ENCODE data around the gene SCOC.
"Not testable (repeated sequence)": the region's sequence is repeated elsewhere in the genome, so short reads cannot be mapped to it uniquely, and the experiment has no call there.

SCOC gene

DNA sequence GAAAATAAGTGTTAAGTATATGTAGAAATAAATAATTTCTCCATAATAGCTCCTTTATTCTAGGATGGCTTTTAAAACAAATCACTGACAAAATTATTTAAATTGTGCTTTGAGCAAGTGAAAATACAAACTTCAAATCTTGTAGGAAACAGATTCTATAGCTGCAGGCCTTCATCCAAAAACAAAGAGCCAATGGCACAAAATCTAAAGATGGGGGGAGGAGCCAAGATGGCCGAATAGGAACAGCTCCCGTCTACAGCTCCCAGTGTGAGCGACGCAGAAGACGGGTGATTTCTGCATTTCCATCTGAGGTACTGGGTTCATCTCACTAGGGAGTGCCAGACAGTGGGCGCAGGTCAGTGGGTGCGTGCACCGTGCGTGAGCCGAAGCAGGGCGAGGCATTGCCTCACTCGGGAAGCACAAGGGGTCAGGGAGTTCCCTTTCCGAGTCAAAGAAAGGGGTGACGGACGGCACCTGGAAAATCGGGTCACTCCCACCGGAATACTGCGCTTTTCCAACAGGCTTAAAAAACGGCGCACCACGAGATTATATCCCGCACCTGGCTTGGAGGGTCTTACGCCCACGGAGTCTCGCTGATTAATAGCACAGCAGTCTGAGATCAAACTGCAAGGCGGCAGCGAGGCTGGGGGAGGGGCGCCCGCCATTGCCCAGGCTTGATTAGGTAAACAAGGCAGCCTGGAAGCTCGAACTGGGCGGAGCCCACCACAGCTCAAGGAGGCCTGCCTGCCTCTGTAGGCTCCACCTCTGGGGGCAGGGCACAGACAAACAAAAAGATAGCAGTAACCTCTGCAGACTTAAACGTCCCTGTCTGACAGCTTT lies 39.9 kb downstream of the SCOC start:
- not testable (repeated sequence) for H3K36me3 ChIP-seq (ENCODE audit: control insufficient read depth in 1 of 2, insufficient read depth in 2 of 2, low read length in 2 of 2); H3K27ac ChIP-seq (ENCODE audit: low read length); H3K4me1 ChIP-seq (ENCODE audit: control insufficient read depth in 1 of 2, insufficient read depth in 2 of 2, low read length in 2 of 2); H3K4me3 ChIP-seq (ENCODE audit: low read depth in 1 of 2, low read length in 2 of 2); H3K27me3 ChIP-seq (ENCODE audit: low read depth, low read length); H3K9me3 ChIP-seq (ENCODE audit: control insufficient read depth in 1 of 2, low read length in 2 of 2)

DNA sequence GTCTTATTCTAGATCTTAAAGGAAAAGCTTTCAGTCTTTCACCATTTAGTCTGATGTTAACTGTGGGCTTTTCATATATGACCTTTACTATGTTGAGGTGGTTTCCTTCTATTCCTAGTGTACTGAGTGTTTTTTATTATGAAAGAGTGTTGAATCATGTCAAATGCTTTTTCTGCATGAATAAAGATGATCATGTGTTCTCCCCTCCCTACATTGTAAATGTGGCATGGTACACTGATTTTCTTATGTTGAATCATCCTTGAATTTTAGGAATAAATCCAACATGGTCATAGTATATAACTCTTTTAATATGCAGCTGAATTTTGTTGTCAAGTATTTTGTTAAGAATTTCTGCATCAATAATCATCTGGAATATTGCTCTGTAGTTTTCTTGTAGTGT lies 49.7 kb downstream of the SCOC start:
- peaks cover 0 to 12% of the 10 kb centered on the region in 2 donors for H3K4me1 ChIP-seq (ENCODE audit: control insufficient read depth in 1 of 2, insufficient read depth in 2 of 2, low read length in 2 of 2)
- no peaks in the 10 kb centered on the region for H3K9me3 ChIP-seq (ENCODE audit: control insufficient read depth in 1 of 2, low read length in 2 of 2)
- no peaks in the 10 kb centered on the region for H3K36me3 ChIP-seq (ENCODE audit: control insufficient read depth in 1 of 2, insufficient read depth in 2 of 2, low read length in 2 of 2)
- H3K27me3 ChIP-seq (ENCODE audit: low read depth, low read length) = no peaks in the 10 kb centered on the region
- no peak overlapping the region for H3K4me3 ChIP-seq (ENCODE audit: low read depth in 1 of 2, low read length in 2 of 2)
- no peak overlapping the region for H3K27ac ChIP-seq (ENCODE audit: low read length)

DNA sequence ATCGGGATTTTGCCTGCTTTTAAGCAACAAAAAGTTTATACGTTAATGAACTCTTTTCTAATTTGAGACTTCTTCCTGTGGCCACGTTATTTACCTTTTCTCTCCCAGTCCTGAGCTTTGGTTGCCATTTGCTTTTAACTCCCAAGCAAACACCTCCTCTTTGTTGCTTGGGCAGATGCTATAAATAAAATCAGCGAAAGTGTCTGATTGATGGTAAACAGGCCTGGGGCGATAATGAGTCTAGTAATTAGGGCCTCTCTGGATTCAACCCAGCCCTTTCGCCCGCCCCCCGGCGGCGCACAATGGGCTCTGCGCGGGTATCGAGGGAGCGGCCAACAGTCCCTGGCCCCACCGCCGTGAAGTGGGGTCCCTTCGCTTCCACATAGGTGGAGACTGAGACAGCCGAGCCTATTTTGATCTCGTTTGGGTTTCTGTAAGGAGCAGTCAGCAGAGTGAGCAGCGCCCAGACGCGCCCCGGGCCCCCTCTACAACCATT lies 53.2 kb downstream of the SCOC start:
- Histone ChIP-seq H3K4me1 (ENCODE audit: control insufficient read depth in 1 of 2, insufficient read depth in 2 of 2, low read length in 2 of 2) (peaks cover 0 to 13% of the 10 kb centered on the region in 2 donors), H3K36me3 (ENCODE audit: control insufficient read depth in 1 of 2, insufficient read depth in 2 of 2, low read length in 2 of 2) (no peaks in the 10 kb centered on the region), H3K4me3 (ENCODE audit: low read depth in 1 of 2, low read length in 2 of 2) (peak overlapping the region; percentile 77 to 93), H3K27ac (ENCODE audit: low read length) (no peak overlapping the region), H3K27me3 (ENCODE audit: low read depth, low read length) (no peaks in the 10 kb centered on the region), H3K9me3 (ENCODE audit: control insufficient read depth in 1 of 2, low read length in 2 of 2) (no peaks in the 10 kb centered on the region)

DNA sequence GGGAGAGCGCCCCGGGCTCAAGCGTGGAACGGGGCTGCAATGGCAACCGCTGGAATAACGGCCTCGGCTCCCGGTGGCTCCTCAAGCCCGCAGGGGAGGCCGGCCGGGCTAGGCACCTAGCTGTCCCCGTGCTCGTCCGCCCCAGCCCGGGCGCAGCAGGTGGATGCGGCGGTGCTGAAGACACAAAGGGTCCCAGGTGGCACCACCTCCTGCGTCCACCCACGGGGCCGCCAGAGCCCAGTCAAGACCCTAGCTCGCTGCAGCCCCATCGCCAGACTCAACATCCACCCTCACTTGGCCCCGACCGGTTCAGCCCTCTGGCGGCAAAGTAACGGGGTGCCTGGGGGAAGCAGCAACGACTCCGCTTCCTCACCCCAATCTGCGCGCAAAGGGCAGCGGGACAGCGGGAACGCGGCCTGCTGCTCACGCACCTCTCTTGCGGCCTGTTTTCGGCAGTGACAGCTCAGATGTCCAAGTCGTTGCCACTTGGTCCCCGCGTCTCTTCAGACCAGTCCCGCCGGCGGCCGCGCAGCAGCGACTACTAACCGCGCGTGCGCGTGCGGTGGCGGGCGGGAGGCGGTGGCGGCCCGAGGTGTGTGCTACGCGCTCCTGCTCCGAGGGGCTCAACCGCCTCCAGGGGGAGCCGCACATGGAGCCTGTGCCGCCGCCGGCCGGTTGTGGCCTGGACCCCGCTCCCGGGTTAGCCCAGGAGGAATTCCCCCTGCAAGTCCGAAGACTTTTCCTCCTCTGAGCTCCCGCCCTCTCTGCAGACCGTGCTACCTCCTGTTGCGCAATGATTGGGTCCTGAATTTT lies 53.9 kb downstream of the SCOC start, which contains the start of gene CLGN:
TSS of gene CLGN (minus strand) at position 543 of the 813 bp plus-strand sequence. CDS start 14,570 bp downstream, outside the sequence.
- Histone ChIP-seq H3K27me3 (ENCODE audit: low read depth, low read length) (no peaks in the 10 kb centered on the region), H3K9me3 (ENCODE audit: control insufficient read depth in 1 of 2, low read length in 2 of 2) (no peaks in the 10 kb centered on the region), H3K4me3 (ENCODE audit: low read depth in 1 of 2, low read length in 2 of 2) (peak within 1 kb of the TSS; percentile 77 to 93), H3K4me1 (ENCODE audit: control insufficient read depth in 1 of 2, insufficient read depth in 2 of 2, low read length in 2 of 2) (peaks cover 0 to 13% of the 10 kb centered on the region in 2 donors), H3K27ac (ENCODE audit: low read length) (no peak within 1 kb of the TSS), H3K36me3 (ENCODE audit: control insufficient read depth in 1 of 2, insufficient read depth in 2 of 2, low read length in 2 of 2) (no peaks in the 10 kb centered on the region)

DNA sequence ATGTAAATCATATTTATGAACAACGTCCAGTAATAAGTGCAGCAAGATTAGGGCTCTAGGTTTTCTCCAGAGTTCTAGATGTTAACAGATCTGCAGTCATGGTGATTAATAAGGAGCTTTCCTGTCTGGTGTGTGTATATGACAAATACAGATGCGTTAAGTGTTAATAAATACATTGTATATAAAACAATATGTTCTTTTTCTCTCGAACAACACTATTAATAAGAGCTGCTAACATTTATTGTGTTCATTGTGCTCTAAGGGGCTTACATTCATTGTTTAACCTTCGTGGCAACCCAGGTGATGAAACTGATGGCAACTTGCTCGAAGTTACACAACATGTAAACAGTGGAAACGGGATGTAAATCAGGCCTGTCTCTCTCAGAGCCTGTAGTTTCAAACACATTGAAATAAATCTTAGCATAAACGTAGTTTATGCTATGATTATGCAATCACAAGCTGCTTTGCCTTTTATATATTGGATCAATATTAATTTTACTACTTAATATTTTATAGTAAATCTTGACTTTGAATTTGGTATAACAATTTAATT lies 54.5 kb downstream of the SCOC start:
- Histone ChIP-seq H3K4me1 (ENCODE audit: control insufficient read depth in 1 of 2, insufficient read depth in 2 of 2, low read length in 2 of 2) (peaks cover 0 to 13% of the 10 kb centered on the region in 2 donors), H3K27me3 (ENCODE audit: low read depth, low read length) (no peaks in the 10 kb centered on the region), H3K36me3 (ENCODE audit: control insufficient read depth in 1 of 2, insufficient read depth in 2 of 2, low read length in 2 of 2) (no peaks in the 10 kb centered on the region), H3K4me3 (ENCODE audit: low read depth in 1 of 2, low read length in 2 of 2) (peak overlapping the region; percentile 77 to 93), H3K27ac (ENCODE audit: low read length) (no peak overlapping the region), H3K9me3 (ENCODE audit: control insufficient read depth in 1 of 2, low read length in 2 of 2) (no peaks in the 10 kb centered on the region)
